GM12872 (cell line): Measurements from ENCODE around the gene ZNF682.

Experiments
- CTCF ChIP-seq: IDR thresholded peaks from 3 replicates; pipeline ENCODE4 v1.5.1; 2011; ENCODE audit warnings: low read depth, mild to moderate bottlenecking, low read length, moderate library complexity; ENCODE audit not compliant: insufficient read depth

ZNF682 gene

GRCh38 chr19:20067943-20068342, 28.6 kb upstream of the ZNF682 start:
- no peak for TF ChIP-seq CTCF

GRCh38 chr19:20066861-20067260, 27.6 kb upstream of the ZNF682 start:
- no peak for TF ChIP-seq CTCF

- no peak for TF ChIP-seq CTCF
Observed at GRCh38 chr19:20060282-20060681, 21.0 kb upstream of the ZNF682 start.

- no peak for TF ChIP-seq CTCF
Observed at GRCh38 chr19:20051841-20052768, 12.8 kb upstream of the ZNF682 start.

- TF ChIP-seq CTCF = no peak
Observed at GRCh38 chr19:20044663-20045062, 5.4 kb upstream of the ZNF682 start.

GRCh38 chr19:20038358-20039202, 725 bp downstream of the ZNF682 start:
- no peak for TF ChIP-seq CTCF

- no peak for TF ChIP-seq CTCF
Observed at GRCh38 chr19:20035935-20036334, 3.4 kb downstream of the ZNF682 start.
